H9 (cell line): ENCODE measurements around the gene ENPP7. TPM values are rescaled to one million over a fixed set of nuclear protein-coding genes. Genes with fewer than 3 reads are reported as not detected.

Source experiments
- DNase-seq: peaks from one replicate; pipeline ENCODE4 v3.0.0-alpha.2; 2017
- H2AFZ ChIP-seq: one replicate; pipeline ENCODE4 v1.6.1; 2013; ENCODE audit warnings: mild to moderate bottlenecking, low read length, control low read depth, moderate library complexity
- H2AK5ac ChIP-seq: 2 replicates; pipeline ENCODE4 v1.6.1; 2013; ENCODE audit warnings: low read length, control low read depth, mixed read lengths; ENCODE audit not compliant: insufficient read length
- H2BK120ac ChIP-seq: one replicate; pipeline ENCODE4 v1.6.1; 2013; ENCODE audit warnings: low read depth, mild to moderate bottlenecking, low read length, control low read depth, inconsistent platforms; ENCODE audit not compliant: poor library complexity, severe bottlenecking
- H2BK12ac ChIP-seq: 2 replicates; pipeline ENCODE4 v1.6.1; 2013; ENCODE audit warnings: low read length, control low read depth, mixed read lengths, low read depth; ENCODE audit not compliant: insufficient read length
- H2BK15ac ChIP-seq: 2 replicates; pipeline ENCODE4 v1.6.1; 2013; ENCODE audit warnings: low read depth, low read length, control low read depth
- H2BK20ac ChIP-seq: one replicate; pipeline ENCODE4 v1.6.1; 2013; ENCODE audit warnings: low read depth, mild to moderate bottlenecking, low read length, control low read depth, inconsistent platforms; ENCODE audit not compliant: poor library complexity, severe bottlenecking
- H2BK5ac ChIP-seq: 2 replicates; pipeline ENCODE4 v1.6.1; 2013; ENCODE audit warnings: low read length, control low read depth, mixed read lengths; ENCODE audit not compliant: insufficient read length
- H3K14ac ChIP-seq: 2 replicates; pipeline ENCODE4 v1.6.1; 2013; ENCODE audit warnings: low read length, control low read depth; ENCODE audit not compliant: insufficient read depth
- H3K18ac ChIP-seq: 2 replicates; pipeline ENCODE4 v1.6.1; 2013; ENCODE audit warnings: low read depth, mild to moderate bottlenecking, mixed read lengths, low read length, control low read depth; ENCODE audit not compliant: insufficient read length
- H3K23ac ChIP-seq: 2 replicates; pipeline ENCODE4 v1.6.1; 2013; ENCODE audit warnings: low read length, control low read depth, mixed read lengths, low read depth; ENCODE audit not compliant: insufficient read length
- H3K23me2 ChIP-seq: 2 replicates; pipeline ENCODE4 v1.6.1; 2013; ENCODE audit warnings: low read depth, mild to moderate bottlenecking, mixed read lengths, low read length, control low read depth; ENCODE audit not compliant: insufficient read length, poor library complexity, severe bottlenecking
- H3K27ac ChIP-seq: 2 replicates; pipeline ENCODE4 v1.5.1; 2013; ENCODE audit warnings: low read length, control low read depth, mixed read lengths, low read depth; ENCODE audit not compliant: insufficient read length
- H3K27me3 ChIP-seq: 2 replicates; pipeline ENCODE4 v1.6.1; 2013; ENCODE audit warnings: low read length, control low read depth, inconsistent platforms; ENCODE audit not compliant: insufficient read depth
- H3K4ac ChIP-seq: 2 replicates; pipeline ENCODE4 v1.6.1; 2013; ENCODE audit warnings: low read depth, mild to moderate bottlenecking, control low read depth, inconsistent platforms, low read length, moderate library complexity
- H3K4me1 ChIP-seq: 2 replicates; pipeline ENCODE4 v1.6.1; 2013; ENCODE audit warnings: low read length, control low read depth, inconsistent platforms; ENCODE audit not compliant: insufficient read depth
- H3K4me2 ChIP-seq: 2 replicates; pipeline ENCODE4 v1.6.1; 2013; ENCODE audit warnings: low read length, control low read depth, mixed read lengths; ENCODE audit not compliant: insufficient read length, insufficient read depth
- H3K56ac ChIP-seq: 2 replicates; pipeline ENCODE4 v1.6.1; 2013; ENCODE audit warnings: low read depth, mild to moderate bottlenecking, mixed read lengths, low read length, control low read depth; ENCODE audit not compliant: insufficient read length
- H3K79me1 ChIP-seq: 2 replicates; pipeline ENCODE4 v1.6.1; 2013; ENCODE audit warnings: low read depth, mild to moderate bottlenecking, moderate library complexity, low read length, control low read depth, inconsistent platforms; ENCODE audit not compliant: insufficient read depth, poor library complexity, severe bottlenecking
- H3K79me2 ChIP-seq: 2 replicates; pipeline ENCODE4 v1.6.1; 2013; ENCODE audit warnings: low read length, control low read depth, inconsistent platforms; ENCODE audit not compliant: insufficient read depth
- H3K9ac ChIP-seq: 2 replicates; pipeline ENCODE4 v1.6.1; 2013; ENCODE audit warnings: low read length, control low read depth, mixed read lengths; ENCODE audit not compliant: insufficient read length; ENCODE audit errors: extremely low read depth
- H3K9me3 ChIP-seq: one replicate; pipeline ENCODE4 v1.6.1; 2013; ENCODE audit warnings: low read depth, low read length, inconsistent platforms; ENCODE audit not compliant: control insufficient read depth
- H3T11ph ChIP-seq: one replicate; pipeline ENCODE4 v1.6.1; 2013; ENCODE audit warnings: mild to moderate bottlenecking, low read length, control low read depth, inconsistent platforms
- H4K20me1 ChIP-seq: one replicate; pipeline ENCODE4 v1.6.1; 2013; ENCODE audit not compliant: control insufficient read depth, insufficient read length, insufficient read depth
- H4K5ac ChIP-seq: 2 replicates; pipeline ENCODE4 v1.6.1; 2013; ENCODE audit warnings: low read depth, mild to moderate bottlenecking, mixed read lengths, low read length, control low read depth; ENCODE audit not compliant: insufficient read length
- H4K8ac ChIP-seq: replicated peaks from 2 replicates; pipeline ENCODE4 v1.6.1; 2013; ENCODE audit warnings: low read length, control low read depth, mixed read lengths, low read depth; ENCODE audit not compliant: insufficient read length
- H4K91ac ChIP-seq: 2 replicates; pipeline ENCODE4 v1.6.1; 2013; ENCODE audit warnings: low read depth, mild to moderate bottlenecking, moderate library complexity, mixed read lengths, low read length, control low read depth; ENCODE audit not compliant: insufficient read length
- H3K27ac Mint-ChIP-seq, 3 experiments: 2 replicates in 2 of 3; 3 replicates in 1 of 3; pipeline ENCODE4 v1.8.0; 2020 to 2021; ENCODE audit warnings: mixed read lengths in 3 of 3, mild to moderate bottlenecking in 1 of 3, moderate library complexity in 1 of 3
- H3K27me3 Mint-ChIP-seq: 2 replicates; pipeline ENCODE4 v1.8.0; 2021; ENCODE audit warnings: low read depth, mild to moderate bottlenecking, moderate library complexity, mixed read lengths
- H3K36me3 Mint-ChIP-seq, 3 experiments: 2 replicates in 2 of 3; 3 replicates in 1 of 3; pipeline ENCODE4 v1.8.0; 2020 to 2021; ENCODE audit warnings: low read depth in 3 of 3, mixed read lengths in 3 of 3; ENCODE audit not compliant: insufficient read depth in 1 of 3
- H3K4me1 Mint-ChIP-seq, 2 experiments: 2 replicates each; pipeline ENCODE4 v1.8.0; 2020; ENCODE audit warnings: mixed read lengths in 2 of 2
- H3K4me3 Mint-ChIP-seq, 2 experiments: 2 replicates in 1 of 2; 3 replicates in 1 of 2; pipeline ENCODE4 v1.8.0; 2020 to 2021; ENCODE audit warnings: mild to moderate bottlenecking in 2 of 2, mixed read lengths in 2 of 2, moderate library complexity in 1 of 2
- H3K9me3 Mint-ChIP-seq, 2 experiments: 2 replicates in 1 of 2; 3 replicates in 1 of 2; pipeline ENCODE4 v1.8.0; 2020; ENCODE audit warnings: mild to moderate bottlenecking in 2 of 2, mixed read lengths in 2 of 2, moderate library complexity in 1 of 2
- whole genome bisulfite sequencing: extraction: QIAGEN DNeasy Blood & Tissue Kit; methylation state at CpG from one replicate; pipeline ENCODE4 v1.1.7; 2013; ENCODE audit warnings: missing lambda C conversion rate, low lambda C conversion rate, mixed read lengths; ENCODE audit not compliant: insufficient read length; ENCODE audit errors: extremely low coverage; 5-methylcytosine and 5-hydroxymethylcytosine counted together
- total RNA-seq: library from RNA; stranded (reverse); gene quantifications from 2 replicates; pipeline ENCODE4 v1.2.1, GENCODE V29; 2021
- TF ChIP-seq, protein P1 (sequence below): fragments of 200-600 bp; sonication (generic); conservative IDR thresholded peaks from 3 replicates; pipeline ENCODE4 v1.8.0; 2021; ENCODE audit warnings: antibody characterized with exemption, mild to moderate bottlenecking

The ENPP7 gene
- total RNA-seq, 1 experiment from 2014 or later: not detected

DNA sequence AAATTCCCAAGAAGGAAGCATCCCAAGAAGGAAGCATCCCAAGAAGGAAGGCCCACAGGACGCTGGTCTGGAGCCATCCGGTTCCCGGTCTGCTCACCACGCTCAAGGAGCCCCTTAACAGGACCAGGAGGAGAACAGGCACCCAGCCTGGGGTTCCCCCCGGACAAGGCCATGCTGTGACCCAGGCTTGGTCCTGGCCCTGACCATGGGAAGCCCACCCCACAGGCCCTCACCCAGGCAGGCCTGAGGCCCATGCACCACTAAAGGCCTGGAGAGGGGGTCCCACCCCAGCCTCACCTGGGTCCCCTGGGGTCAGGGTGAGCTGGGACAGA is 340 bp upstream of the ENPP7 start:
- H2AK5ac ChIP-seq: no peak overlapping the region
- no peaks in the 10 kb centered on the region for H3K79me2 ChIP-seq
- no peaks in the 10 kb centered on the region for H3K27me3 ChIP-seq
- H3K36me3 Mint-ChIP-seq: no peaks in the 10 kb centered on the region
- WGBS: no CpG with 5 or more reads among the region's 5 CpGs
- H3K9ac ChIP-seq: no peak overlapping the region
- no peaks in the 10 kb centered on the region for H3K9me3 ChIP-seq
- no peak overlapping the region for H4K5ac ChIP-seq
- no peak overlapping the region for H2BK120ac ChIP-seq
- no peak overlapping the region for H3K27ac Mint-ChIP-seq
- no peak overlapping the region for H3K4ac ChIP-seq
- H3K18ac ChIP-seq: no peak overlapping the region
- no peak overlapping the region for H3K23ac ChIP-seq
- H3K27me3 Mint-ChIP-seq: peaks cover 12% of the 10 kb centered on the region
- H2BK15ac ChIP-seq: no peak overlapping the region
- no peak overlapping the region for H3K4me2 ChIP-seq
- H2AFZ ChIP-seq: no peak overlapping the region
- no peaks in the 10 kb centered on the region; a peak in 1 of 5 replicates for H3K9me3 Mint-ChIP-seq
- H3K79me1 ChIP-seq: no peaks in the 10 kb centered on the region
- no peak overlapping the region for H3K27ac ChIP-seq
- no peaks in the 10 kb centered on the region for H3K23me2 ChIP-seq
- H3K4me3 Mint-ChIP-seq: no peak overlapping the region
- TF ChIP-seq, protein P1, sequence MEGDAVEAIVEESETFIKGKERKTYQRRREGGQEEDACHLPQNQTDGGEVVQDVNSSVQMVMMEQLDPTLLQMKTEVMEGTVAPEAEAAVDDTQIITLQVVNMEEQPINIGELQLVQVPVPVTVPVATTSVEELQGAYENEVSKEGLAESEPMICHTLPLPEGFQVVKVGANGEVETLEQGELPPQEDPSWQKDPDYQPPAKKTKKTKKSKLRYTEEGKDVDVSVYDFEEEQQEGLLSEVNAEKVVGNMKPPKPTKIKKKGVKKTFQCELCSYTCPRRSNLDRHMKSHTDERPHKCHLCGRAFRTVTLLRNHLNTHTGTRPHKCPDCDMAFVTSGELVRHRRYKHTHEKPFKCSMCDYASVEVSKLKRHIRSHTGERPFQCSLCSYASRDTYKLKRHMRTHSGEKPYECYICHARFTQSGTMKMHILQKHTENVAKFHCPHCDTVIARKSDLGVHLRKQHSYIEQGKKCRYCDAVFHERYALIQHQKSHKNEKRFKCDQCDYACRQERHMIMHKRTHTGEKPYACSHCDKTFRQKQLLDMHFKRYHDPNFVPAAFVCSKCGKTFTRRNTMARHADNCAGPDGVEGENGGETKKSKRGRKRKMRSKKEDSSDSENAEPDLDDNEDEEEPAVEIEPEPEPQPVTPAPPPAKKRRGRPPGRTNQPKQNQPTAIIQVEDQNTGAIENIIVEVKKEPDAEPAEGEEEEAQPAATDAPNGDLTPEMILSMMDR: no peak
- H4K91ac ChIP-seq: no peak overlapping the region
- no peak overlapping the region for H3K14ac ChIP-seq
- H2BK12ac ChIP-seq: no peak overlapping the region
- no peaks in the 10 kb centered on the region for H3K4me1 ChIP-seq
- no peak overlapping the region for H3K56ac ChIP-seq
- H2BK20ac ChIP-seq: no peak overlapping the region
- no peak for DNase-seq
- no peak overlapping the region for H3T11ph ChIP-seq
- H4K20me1 ChIP-seq: no peaks in the 10 kb centered on the region
- H4K8ac ChIP-seq: no peak overlapping the region
- H3K4me1 Mint-ChIP-seq: peaks cover 3 to 8% of the 10 kb centered on the region in 2 experiments; a peak in 2 of 4 replicates
- H2BK5ac ChIP-seq: no peak overlapping the region
